Activated CD8-positive, alpha-beta memory T cell treated with anti-CD3 and anti-CD28 coated beads, Interleukin-2, amount 50 U/mL, for 1 hour (primary cell): ENCODE data around the gene IQGAP1.
"Not testable (repeated sequence)": the region's sequence is repeated elsewhere in the genome, so short reads cannot be mapped to it uniquely, and the experiment has no call there.

Experiments
- DNase-seq: peaks from one replicate; pipeline ENCODE4 v3.0.0-alpha.2; 2020; ENCODE audit errors: extremely low read depth

The IQGAP1 gene, protein sequence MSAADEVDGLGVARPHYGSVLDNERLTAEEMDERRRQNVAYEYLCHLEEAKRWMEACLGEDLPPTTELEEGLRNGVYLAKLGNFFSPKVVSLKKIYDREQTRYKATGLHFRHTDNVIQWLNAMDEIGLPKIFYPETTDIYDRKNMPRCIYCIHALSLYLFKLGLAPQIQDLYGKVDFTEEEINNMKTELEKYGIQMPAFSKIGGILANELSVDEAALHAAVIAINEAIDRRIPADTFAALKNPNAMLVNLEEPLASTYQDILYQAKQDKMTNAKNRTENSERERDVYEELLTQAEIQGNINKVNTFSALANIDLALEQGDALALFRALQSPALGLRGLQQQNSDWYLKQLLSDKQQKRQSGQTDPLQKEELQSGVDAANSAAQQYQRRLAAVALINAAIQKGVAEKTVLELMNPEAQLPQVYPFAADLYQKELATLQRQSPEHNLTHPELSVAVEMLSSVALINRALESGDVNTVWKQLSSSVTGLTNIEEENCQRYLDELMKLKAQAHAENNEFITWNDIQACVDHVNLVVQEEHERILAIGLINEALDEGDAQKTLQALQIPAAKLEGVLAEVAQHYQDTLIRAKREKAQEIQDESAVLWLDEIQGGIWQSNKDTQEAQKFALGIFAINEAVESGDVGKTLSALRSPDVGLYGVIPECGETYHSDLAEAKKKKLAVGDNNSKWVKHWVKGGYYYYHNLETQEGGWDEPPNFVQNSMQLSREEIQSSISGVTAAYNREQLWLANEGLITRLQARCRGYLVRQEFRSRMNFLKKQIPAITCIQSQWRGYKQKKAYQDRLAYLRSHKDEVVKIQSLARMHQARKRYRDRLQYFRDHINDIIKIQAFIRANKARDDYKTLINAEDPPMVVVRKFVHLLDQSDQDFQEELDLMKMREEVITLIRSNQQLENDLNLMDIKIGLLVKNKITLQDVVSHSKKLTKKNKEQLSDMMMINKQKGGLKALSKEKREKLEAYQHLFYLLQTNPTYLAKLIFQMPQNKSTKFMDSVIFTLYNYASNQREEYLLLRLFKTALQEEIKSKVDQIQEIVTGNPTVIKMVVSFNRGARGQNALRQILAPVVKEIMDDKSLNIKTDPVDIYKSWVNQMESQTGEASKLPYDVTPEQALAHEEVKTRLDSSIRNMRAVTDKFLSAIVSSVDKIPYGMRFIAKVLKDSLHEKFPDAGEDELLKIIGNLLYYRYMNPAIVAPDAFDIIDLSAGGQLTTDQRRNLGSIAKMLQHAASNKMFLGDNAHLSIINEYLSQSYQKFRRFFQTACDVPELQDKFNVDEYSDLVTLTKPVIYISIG (N-terminal part only)

DNA sequence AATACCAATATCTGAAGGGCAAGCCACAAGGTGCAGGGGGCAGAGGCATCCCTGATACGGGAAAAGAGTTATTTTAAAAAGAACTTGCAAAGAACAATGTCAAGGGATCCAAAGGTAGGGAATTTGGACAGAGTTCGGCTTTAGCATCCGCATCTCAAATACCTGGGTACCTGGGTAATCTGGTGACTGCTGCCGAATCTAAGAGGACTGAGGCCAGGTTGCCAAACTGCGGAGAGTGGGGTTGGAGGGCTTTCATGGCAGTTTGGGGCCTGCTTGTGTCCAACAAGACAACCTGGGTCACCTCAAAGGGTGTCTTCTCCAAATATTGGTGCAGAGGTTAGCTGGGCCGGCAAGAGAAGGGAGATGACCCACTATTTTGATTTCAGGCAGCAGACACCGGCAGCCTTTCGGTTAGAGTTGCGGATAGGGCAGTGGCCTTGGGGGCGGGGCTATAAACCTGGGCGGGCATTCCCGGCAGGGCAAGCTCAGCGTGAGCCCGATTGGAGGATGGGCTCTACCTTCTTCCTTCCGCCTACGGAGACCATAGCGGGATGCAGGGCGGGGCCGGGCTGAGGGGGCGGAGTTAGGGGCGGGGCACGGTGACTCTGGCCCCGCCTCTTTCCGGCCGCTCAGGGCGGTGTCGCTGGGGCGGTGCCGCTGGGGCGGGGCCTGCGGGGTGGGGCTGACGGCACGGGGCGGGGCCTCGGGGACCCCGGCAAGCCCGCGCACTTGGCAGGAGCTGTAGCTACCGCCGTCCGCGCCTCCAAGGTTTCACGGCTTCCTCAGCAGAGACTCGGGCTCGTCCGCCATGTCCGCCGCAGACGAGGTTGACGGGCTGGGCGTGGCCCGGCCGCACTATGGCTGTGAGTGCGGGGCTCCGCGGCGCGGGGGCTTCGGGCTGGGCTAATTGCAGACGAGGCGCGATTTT lies at the start of gene IQGAP1:
TSS of gene IQGAP1 (plus strand) at position 709 of the 928 bp plus-strand sequence. CDS start at position 809, 100 bp downstream.
- peak; percentile 90 for DNase-seq

DNA sequence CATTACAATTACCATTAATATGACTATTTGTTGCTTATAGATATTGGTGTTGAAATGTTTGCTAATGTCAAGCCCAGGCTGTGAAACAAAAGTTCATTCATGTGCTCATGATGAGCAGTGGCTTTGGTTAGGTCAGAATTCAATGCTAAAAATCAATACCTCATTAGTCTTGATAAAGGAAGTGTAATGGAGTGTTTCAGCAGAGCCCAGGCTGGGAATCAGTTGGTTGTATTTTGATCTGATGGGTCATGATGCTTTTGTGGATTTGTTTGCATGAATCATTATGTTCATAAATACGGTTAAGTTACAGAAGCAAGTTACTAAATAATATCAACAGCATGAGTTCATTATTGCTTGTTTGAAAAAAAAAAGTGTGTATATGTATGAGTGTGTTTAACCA lies 49.5 kb upstream of the IQGAP1 start:
- DNase-seq = no peak

DNA sequence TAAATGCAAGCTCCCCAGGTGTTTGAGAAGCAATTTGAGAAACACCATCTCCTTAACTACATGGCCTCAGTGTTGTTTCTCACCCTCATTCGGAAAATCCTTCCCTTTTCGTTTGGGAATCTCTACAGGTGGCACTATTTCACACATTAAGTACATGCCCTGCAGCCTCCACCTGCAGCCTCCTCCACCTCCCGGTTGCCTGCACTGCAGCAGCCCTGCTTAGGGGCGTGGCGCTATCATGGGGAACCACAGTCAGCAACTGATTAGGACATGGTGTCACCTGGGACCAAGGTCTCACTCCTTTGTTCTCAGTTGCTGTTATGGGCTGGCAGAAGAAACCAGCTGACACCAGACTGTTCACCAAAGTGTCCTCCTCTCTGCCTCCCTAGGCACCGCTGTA lies 47.7 kb upstream of the IQGAP1 start:
- DNase-seq = no peak

DNA sequence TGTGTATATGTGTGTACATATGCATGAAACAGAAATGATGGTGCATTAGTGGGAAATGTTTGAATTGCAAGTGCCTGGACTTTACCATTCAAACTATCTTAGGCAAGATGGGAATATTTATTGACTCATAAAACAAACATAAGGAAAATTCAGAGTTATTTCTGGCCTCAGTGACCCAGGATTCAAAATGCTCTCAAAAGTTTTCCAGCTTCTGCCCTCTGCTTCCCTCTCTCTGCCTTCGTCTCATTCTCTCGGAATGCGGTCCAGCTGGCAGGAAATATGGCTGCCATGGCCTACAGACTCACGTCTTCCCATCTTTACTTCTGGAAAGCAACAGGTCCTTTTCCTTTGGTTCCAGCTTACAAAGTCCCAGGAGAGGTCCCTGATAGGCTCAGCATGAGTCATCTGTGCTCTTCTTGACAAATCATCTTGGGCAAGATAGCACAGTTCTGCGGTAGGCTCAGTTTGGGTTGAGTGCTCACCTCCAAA lies 44.7 kb upstream of the IQGAP1 start:
- DNase-seq = no peak

DNA sequence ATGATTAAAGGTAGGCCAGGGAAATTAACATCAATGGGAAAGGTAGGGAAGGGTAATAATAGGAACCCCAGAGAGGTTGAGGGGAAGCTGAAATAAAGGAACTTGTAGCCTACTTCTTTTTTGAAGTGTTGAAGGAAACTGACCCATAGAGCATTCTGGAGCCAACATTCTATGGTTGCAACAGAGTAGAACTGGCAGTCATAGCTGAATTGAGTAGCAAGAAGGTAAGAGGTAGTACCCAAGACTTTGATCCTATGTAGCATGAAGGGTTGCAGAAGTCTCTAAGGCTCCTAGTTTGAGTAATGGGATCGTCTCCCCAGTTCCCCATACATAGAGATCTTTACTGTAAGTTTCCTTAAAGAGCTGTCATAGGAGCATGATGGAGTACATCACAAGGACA lies 43.4 kb upstream of the IQGAP1 start:
- no peak for DNase-seq

DNA sequence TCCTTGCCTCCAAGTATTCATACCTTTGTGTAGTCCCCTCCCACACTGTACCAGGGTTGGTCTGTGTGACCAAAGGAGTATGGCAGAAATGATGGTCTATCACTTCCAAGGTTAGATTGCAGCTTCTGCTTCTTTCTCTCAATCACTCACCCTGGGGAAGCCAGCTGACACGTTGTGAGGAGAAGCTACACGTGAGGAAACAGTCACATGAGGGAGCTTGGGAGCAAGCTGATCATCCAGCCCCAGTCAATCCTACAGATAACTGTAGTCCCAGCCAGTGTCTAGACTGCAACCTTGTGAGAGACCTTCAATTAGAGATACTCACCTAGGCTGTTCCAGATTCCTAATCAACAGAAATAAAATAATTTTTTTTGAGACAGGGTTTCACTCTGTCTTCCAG lies 42.2 kb upstream of the IQGAP1 start:
- no peak for DNase-seq

DNA sequence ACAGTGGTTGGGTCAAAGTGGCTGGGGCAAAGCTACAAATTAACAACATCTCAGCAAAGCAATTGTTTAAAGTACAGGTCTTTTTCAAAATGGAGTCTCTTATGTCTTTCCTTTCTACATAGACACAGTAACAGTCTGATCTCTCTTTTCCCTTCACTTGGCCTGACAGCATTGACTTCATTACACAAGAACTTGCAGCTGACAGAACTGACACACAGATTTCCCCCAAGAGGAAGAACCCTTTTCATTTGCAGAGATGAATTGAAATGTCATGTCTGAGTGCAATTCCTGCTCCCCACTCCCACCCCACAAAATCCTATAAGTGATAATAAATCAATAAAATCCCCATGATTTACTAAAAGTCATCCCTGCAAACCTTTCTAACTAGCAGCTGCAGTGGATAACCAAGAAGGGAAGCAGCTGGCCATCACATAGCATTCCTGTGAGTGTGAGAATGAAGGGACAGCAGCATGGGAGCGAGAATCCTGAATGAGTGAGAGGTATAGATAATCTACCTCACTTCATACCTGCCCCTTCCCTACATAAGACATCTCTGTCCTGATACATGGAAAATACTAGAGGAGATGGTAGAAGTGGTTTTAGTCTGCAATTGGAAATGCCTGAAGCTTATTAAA lies 40.5 kb upstream of the IQGAP1 start:
- not testable (repeated sequence) for DNase-seq

DNA sequence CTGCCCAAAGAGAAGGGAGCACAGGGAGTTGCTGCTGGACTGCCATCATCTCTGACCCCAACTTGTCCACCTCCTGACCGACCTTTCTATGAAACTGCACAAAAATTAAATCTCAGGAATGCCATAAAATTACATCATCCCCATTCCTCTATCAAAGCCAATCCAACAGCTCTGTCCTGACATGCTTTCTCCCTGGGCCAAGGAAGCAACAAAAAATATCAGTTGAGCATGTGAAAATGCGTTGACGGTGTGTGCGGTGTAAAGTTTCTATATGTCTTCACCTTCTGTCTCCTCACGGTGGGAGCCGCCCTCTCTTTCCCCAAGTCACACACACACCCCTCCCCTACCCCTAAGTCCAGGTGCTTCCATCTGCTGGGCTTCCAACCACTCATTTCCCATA lies 39.6 kb upstream of the IQGAP1 start:
- no peak for DNase-seq

DNA sequence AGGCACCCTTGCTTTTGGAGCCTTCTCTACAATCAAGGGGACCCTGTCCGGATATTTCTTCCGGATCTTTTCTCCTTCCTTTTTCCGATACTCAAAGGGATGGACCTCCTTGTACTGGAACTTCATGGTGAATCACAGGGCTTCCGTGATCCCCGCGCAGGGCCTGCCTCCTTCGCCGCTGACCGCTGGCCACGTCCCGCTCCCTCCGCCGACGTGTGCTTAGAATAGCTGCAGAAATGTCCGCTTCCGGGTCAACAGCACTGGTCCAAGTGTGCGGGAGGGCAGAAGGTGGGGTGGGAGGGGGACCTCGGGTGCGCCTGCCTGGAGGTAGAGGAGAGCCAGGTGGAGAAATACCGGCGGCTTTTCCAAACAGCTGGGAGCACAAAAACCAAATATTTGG lies 39.0 kb upstream of the IQGAP1 start:
- DNase-seq = no peak

DNA sequence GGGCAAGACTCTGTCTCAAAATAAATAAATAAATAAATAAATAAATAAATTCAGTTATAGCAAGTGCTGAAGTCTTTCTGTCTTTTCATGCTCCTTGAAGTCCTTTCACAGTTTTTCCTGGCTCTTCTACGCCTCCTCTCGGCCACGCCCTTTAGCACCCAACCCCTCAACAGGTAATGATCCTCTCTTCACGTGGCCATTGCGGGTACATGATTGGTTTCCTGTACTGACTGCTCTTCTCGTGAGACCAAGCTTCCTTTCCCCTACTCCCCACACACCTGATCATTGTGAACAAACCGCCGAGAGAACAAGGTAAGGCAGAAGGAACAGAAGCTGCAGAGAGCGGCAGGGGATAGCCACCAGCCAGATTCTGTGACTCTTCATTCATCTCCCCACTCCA lies 38.2 kb upstream of the IQGAP1 start:
- no peak for DNase-seq

DNA sequence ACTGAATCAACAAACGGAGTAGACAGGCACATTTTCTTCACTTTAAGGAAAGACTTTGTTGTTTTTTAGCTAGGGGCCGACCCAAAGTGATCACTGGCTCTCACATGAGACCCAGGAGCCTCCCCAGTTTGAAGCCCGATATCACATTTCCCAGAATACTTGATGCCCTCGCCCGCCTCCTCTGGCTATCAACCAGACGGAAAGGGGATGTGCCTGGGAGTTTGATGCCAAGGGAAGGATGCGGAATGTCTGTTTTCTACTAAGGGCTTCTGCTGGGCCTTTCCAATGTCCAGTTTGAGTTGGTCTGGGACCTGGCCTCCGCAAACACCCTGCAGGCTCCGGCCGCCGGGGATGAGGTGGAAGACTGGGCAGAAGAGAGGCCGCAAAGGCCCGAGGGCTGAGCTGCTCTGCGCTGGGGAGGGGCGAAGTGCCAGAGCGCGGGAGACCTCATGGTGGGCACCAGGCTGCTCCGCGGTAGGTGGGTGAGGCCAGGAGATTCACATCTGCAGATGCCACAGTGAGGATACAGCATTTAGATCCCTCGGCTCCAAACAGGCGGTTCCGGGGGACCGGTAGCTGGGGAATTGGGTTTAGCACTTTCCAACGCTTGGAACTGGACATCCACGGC lies 36.4 kb upstream of the IQGAP1 start:
- no peak for DNase-seq

DNA sequence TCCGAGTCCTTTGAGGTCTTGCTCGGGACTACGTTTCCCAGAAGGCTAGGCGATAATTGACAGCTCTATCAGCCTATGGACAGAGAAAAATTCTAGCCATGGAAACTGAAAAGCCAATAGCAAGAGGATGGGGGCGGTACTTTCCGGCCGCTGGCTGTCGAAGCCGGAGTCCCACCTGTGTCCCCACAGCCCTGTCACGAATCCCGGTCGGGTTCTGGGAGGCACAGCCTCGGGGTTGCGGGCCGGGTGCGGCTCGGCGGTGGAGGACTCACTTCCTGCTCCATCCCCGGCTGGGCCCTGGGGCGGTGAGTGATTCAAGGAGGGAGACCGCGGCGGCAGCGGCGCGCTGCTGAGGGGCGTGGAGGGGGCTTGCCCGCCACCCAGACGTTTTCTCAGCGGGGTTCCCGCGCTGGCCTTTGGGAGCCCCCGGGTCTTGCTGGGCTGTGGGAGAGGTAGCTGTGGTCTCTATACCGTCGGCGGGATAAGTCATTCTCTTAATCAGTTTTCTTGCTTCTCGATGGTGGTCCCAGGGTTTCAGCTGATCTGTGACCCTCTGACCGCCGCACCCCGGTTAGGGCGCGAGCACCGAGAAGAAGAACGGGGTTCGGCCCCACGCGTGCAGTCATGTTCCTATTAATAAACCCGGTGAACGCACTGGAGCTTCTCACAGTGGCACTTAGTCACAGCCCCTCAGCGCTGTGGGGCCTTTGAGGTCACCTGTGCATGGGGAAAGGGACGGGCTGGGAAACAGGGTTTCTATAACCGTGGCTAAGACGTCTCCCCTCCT lies 35.7 kb upstream of the IQGAP1 start, which contains the start of gene ZNF774:
TSS of gene ZNF774 (plus strand) at position 178 of the 787 bp plus-strand sequence. CDS start 2,377 bp downstream, outside the sequence.
- peak; percentile 81 for DNase-seq

DNA sequence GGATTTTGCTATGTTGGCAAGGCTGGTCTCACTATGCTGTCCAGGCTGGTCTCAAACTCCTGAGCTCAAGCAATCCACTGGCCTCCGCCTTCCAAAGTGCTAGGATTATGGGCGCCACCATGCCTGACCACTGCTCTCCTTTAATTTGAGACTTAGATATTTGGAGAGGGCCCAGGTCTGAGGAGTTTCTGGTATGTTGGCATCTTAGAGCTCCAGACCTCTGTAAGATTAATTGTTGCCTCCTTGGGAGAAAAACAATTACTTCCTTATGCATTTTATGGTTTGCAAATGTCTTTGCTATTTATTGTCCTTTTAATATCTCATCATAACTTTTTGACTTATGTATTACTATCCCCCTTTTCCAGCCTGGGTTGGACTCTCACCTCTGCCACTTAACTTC lies 33.1 kb upstream of the IQGAP1 start:
- no peak for DNase-seq

DNA sequence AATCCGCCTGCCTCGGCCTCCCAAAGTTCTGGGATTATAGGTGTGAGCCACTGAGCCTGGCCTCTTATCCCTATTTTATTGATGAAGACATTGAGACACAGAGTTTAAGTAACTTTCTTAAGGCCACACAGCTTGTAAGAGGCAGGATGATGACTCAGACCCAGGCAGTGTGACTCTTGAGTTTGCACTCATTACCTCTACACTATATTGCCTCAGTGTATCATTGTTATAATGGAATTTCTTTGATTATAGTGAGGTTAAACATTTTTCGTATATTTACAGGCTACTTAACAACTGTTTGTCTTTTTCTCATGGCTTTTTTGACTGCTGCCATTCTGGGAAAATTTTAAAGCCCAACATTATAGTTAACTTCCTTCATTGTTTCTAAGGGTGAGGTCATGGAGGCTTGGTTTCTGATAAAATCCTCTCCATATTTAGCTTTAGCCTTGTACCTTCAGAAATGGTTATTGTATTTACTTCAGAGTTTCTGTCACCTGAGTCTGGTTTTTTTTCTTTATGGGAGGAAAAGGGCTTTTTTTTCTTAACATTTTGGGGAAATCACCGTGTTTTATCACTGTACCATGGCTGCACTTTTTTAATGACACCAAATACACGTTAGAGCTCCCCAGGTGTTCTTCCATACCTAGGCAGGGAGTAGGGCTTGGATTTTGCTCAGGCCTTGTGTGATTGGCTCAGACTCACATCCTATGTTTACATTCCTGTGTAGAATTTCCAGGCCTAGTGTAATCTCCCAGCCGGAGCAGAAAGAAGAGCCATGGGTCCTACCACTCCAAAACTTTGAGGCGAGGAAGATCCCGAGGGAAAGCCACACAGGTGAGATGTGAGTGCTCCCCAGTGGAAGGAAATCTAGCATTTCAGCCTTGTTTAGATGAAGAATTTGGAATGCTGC lies 29.7 kb upstream of the IQGAP1 start:
- no peak for DNase-seq

DNA sequence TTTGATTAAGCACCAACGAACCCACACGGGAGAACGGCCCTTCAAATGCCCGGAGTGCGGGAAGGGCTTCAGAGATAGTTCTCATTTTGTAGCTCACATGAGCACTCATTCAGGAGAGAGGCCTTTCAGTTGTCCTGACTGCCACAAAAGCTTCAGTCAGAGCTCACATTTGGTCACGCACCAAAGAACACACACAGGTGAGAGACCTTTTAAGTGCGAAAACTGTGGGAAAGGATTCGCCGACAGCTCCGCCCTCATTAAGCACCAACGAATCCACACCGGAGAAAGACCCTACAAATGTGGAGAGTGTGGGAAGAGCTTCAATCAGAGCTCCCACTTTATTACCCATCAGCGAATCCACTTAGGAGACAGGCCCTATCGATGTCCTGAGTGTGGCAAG lies 27.3 kb upstream of the IQGAP1 start:
- no peak for DNase-seq

DNA sequence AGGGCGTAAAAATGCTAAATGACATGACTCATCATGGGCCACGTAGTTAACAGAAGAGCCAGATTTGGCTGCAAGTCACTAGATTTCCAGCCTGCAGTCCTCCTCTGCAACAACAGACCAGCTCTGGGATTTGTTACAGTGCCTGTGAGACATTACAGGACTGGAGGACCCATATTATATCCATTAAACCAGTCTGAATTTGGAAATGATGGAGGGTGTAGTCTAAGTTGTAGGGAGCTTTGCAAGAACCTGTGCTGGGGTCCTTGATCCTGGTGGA lies 25.2 kb upstream of the IQGAP1 start:
- DNase-seq = no peak

DNA sequence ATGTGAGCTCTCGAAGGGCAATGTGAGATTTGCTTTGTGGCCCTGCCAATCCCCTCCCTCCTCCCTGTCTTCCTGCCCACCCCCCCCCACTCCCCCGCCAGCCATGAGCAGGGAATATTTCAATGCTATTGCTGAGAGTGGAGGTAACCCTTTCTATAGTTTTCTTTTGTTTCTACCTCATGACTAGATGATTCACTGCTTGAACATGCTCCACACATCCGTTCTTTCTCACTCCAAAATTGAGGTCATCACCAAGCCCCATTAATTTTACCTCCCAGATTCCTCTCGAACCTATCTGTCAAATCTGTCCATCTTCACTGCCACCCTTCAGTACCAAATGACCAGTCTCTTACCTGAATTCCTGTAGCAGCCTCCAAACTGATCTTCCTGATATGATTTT lies 23.8 kb upstream of the IQGAP1 start:
- DNase-seq = no peak
